Astrocyte (in vitro differentiated cells and primary cell): ENCODE data around the gene SUSD3. TPM values are rescaled to one million over a fixed set of nuclear protein-coding genes. Genes with fewer than 3 reads are reported as not detected.

Source experiments
- DNase-seq: peaks from one replicate; pipeline ENCODE4 v3.0.0-alpha.2; 2010; ENCODE audit warnings: low read depth
- FAIRE-seq: peaks from 2 replicates; lab custom pipeline; 2011; peaks lifted over from hg19 to GRCh38; lab: Jason Lieb, UNC
- H2AFZ ChIP-seq: 2 replicates; pipeline ENCODE4 v1.6.0; 2012; ENCODE audit warnings: low read depth, low read length, inconsistent platforms
- H3K27ac ChIP-seq: 2 replicates; pipeline ENCODE4 v1.5.1; 2011; ENCODE audit warnings: low read depth, low read length, inconsistent platforms
- H3K27me3 ChIP-seq: 2 replicates; pipeline ENCODE4 v1.6.0; 2011; ENCODE audit warnings: low read length, inconsistent platforms; ENCODE audit not compliant: insufficient read depth
- H3K36me3 ChIP-seq: 2 replicates; pipeline ENCODE4 v1.5.1; 2011; ENCODE audit warnings: low read length, inconsistent platforms; ENCODE audit not compliant: insufficient read depth
- H3K4me1 ChIP-seq: 2 replicates; pipeline ENCODE4 v1.5.1; 2011; ENCODE audit warnings: low read length, inconsistent platforms; ENCODE audit not compliant: insufficient read depth
- H3K4me2 ChIP-seq: 2 replicates; pipeline ENCODE4 v1.6.0; 2012; ENCODE audit warnings: low read length, inconsistent platforms
- H3K4me3 ChIP-seq: 2 replicates; pipeline ENCODE4 v1.5.1; 2011; ENCODE audit warnings: low read depth, mild to moderate bottlenecking, low read length, inconsistent platforms; ENCODE audit not compliant: insufficient read depth
- H3K79me2 ChIP-seq: 2 replicates; pipeline ENCODE4 v1.6.0; 2012; ENCODE audit warnings: mild to moderate bottlenecking, low read length, inconsistent platforms; ENCODE audit not compliant: insufficient read depth
- H3K9ac ChIP-seq: 2 replicates; pipeline ENCODE4 v1.6.0; 2012; ENCODE audit warnings: mild to moderate bottlenecking, low read length, inconsistent platforms
- H3K9me3 ChIP-seq: 2 replicates; pipeline ENCODE4 v1.5.1; 2012; ENCODE audit warnings: low read depth, mild to moderate bottlenecking, low read length, inconsistent platforms; ENCODE audit not compliant: insufficient read depth
- H4K20me1 ChIP-seq: 2 replicates; pipeline ENCODE4 v1.6.0; 2012; ENCODE audit warnings: low read length, inconsistent platforms; ENCODE audit not compliant: insufficient read depth
- H3K27ac Mint-ChIP-seq: one replicate; pipeline ENCODE4 v1.8.0; 2021; ENCODE audit warnings: mild to moderate bottlenecking, mixed read lengths; ENCODE audit not compliant: unreplicated experiment
- H3K27me3 Mint-ChIP-seq: one replicate; pipeline ENCODE4 v1.8.0; 2021; ENCODE audit warnings: low read depth, mixed read lengths; ENCODE audit not compliant: unreplicated experiment
- H3K36me3 Mint-ChIP-seq: one replicate; pipeline ENCODE4 v1.8.0; 2021; ENCODE audit warnings: low read depth, mixed read lengths; ENCODE audit not compliant: unreplicated experiment
- H3K4me1 Mint-ChIP-seq: one replicate; pipeline ENCODE4 v1.8.0; 2021; ENCODE audit warnings: low read depth, mixed read lengths; ENCODE audit not compliant: unreplicated experiment
- H3K4me3 Mint-ChIP-seq: one replicate; pipeline ENCODE4 v1.8.0; 2021; ENCODE audit warnings: mild to moderate bottlenecking, moderate library complexity, mixed read lengths; ENCODE audit not compliant: unreplicated experiment
- H3K9me3 Mint-ChIP-seq: one replicate; pipeline ENCODE4 v1.8.0; 2021; ENCODE audit warnings: mild to moderate bottlenecking, mixed read lengths; ENCODE audit not compliant: unreplicated experiment
- EZH2 ChIP-seq: IDR thresholded peaks from 2 replicates; pipeline ENCODE4 v1.6.1; 2012; ENCODE audit warnings: mild to moderate bottlenecking, low read length, inconsistent platforms; ENCODE audit not compliant: insufficient read depth
- total RNA-seq: library from RNA; stranded (reverse); gene quantifications from 2 replicates; pipeline ENCODE4 v1.2.1, GENCODE V29; 2021
- TF ChIP-seq, protein P1 (sequence below): IDR thresholded peaks from 2 replicates; pipeline ENCODE4 v1.5.1; 2011; ENCODE audit warnings: low read depth, mild to moderate bottlenecking, inconsistent platforms, low read length, moderate library complexity; ENCODE audit not compliant: insufficient read depth

SUSD3 gene
- total RNA-seq, 1 donor from 2014 or later = not detected

DNA sequence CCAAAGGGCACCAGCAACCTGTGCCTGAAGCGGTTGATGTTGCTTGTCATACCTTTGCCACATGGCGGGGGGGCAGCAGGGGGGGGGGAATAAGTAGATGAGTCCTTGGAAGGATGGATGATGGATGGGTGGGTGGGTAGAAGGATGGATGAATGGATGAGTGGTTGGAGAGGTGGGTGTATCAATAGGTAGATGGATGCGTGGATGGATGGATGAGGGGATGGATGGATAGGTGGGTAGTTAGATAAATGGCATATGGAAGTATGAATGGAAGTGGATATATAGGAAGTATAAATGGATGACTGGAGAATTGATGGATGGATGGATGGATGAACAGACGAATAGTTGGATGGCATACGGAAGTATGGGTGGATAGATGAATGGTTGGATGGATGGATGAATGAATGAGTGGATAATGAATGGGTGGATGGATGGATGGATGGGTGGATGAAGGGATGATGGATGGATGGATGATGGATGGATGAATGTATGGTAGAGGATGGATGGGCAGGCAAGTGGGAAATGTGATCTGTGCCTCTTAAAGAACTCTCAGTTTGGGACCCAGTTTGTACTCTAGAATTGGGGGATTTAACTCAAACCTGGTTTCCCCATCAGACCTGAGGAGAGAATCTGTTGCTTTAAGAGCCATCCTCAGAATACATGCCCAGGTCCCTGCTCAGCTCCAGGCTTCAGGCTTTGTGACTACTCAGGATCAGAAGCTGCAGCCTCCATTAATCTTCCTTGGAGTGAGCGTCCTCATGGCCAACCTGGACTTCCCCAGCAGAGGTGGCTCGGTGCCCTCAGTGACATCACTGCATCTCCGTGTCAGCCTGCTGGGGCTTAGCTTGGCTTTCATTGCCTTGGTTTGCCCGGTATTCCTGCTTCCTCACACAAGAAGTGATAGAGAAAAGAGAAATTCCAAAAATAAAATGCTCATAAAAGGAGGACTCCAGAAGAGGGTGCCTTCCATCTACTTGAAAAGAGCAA, 27.6 kb upstream of the SUSD3 start:
- Histone ChIP-seq H3K4me3 (no peak overlapping the region), H3K79me2 (no peaks in the 10 kb centered on the region), H3K27ac (no peak overlapping the region), H3K9ac (no peak overlapping the region), H3K4me1 (no peaks in the 10 kb centered on the region), H4K20me1 (no peaks in the 10 kb centered on the region), H3K4me2 (no peak overlapping the region), H3K27me3 (no peaks in the 10 kb centered on the region), H3K9me3 (no peaks in the 10 kb centered on the region), H3K36me3 (no peaks in the 10 kb centered on the region), H2AFZ (no peak overlapping the region)
- TF ChIP-seq EZH2 = no peak
- TF ChIP-seq, protein P1, sequence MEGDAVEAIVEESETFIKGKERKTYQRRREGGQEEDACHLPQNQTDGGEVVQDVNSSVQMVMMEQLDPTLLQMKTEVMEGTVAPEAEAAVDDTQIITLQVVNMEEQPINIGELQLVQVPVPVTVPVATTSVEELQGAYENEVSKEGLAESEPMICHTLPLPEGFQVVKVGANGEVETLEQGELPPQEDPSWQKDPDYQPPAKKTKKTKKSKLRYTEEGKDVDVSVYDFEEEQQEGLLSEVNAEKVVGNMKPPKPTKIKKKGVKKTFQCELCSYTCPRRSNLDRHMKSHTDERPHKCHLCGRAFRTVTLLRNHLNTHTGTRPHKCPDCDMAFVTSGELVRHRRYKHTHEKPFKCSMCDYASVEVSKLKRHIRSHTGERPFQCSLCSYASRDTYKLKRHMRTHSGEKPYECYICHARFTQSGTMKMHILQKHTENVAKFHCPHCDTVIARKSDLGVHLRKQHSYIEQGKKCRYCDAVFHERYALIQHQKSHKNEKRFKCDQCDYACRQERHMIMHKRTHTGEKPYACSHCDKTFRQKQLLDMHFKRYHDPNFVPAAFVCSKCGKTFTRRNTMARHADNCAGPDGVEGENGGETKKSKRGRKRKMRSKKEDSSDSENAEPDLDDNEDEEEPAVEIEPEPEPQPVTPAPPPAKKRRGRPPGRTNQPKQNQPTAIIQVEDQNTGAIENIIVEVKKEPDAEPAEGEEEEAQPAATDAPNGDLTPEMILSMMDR = no peak
- FAIRE-seq (no peak), DNase-seq (no peak)
- Mint-ChIP-seq H3K27ac (no peak overlapping the region), H3K9me3 (no peaks in the 10 kb centered on the region), H3K36me3 (no peaks in the 10 kb centered on the region), H3K27me3 (peaks cover 50% of the 10 kb centered on the region), H3K4me1 (no peaks in the 10 kb centered on the region), H3K4me3 (no peak overlapping the region)

DNA sequence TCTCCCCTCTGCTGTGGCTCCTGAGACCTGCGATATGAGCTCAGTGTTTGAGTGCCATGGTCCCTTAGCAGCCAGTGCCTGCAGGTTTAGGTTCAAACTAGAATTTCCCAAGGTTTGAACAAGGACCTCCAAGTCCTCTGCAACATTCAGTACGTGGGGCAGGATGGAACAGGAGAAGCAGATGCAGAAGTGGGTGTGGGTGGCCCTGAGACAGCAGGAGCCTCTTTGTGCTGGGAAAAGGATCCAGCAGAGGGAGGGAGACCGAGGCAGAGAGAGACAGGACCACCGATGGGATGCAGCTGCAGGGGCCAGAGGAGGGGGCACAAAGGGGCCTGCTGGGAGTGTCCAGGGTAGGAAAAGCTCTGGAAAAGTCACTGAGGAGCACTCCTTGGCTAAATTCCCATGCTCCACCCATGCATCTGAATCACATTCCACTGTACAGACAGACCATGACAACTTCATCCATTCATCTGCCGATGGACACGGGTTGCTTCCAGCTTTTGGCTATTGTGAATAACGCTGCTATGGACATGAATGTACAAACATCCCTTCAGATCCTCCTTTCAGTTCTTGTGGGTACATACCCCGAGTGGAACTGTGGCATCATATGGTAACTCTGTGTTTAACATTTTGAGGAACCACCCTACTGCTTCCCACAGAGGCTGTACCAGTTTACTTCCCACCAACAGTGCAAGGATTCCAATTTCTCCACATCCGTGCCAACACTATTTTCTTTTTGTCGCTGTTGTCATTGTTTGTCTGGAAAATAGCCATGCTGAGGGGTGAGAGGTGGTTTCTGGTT, 26.7 kb upstream of the SUSD3 start:
- no peak overlapping the region for H3K4me2 ChIP-seq
- no peaks in the 10 kb centered on the region for H3K4me1 Mint-ChIP-seq
- H3K9ac ChIP-seq = no peak overlapping the region
- H3K27me3 Mint-ChIP-seq = peaks cover 50% of the 10 kb centered on the region
- no peak overlapping the region for H3K27ac ChIP-seq
- no peaks in the 10 kb centered on the region for H3K36me3 ChIP-seq
- no peak for FAIRE-seq
- no peaks in the 10 kb centered on the region for H3K36me3 Mint-ChIP-seq
- no peak overlapping the region for H2AFZ ChIP-seq
- H3K27me3 ChIP-seq = no peaks in the 10 kb centered on the region
- H3K9me3 ChIP-seq = no peaks in the 10 kb centered on the region
- H3K9me3 Mint-ChIP-seq = no peaks in the 10 kb centered on the region
- H3K4me3 Mint-ChIP-seq = no peak overlapping the region
- H3K4me1 ChIP-seq = no peaks in the 10 kb centered on the region
- H3K4me3 ChIP-seq = no peak overlapping the region
- TF ChIP-seq EZH2 = no peak
- TF ChIP-seq, protein P1 = no peak
- H3K27ac Mint-ChIP-seq = no peak overlapping the region
- H3K79me2 ChIP-seq = no peaks in the 10 kb centered on the region
- H4K20me1 ChIP-seq = no peaks in the 10 kb centered on the region
- peak; percentile 4 for DNase-seq
